IPS-NIHi11 (cell line): ENCODE measurements around the gene SMIM41.
A peak's percentile ranks its signal among the peaks of the same experiment; 100 is the strongest.

Source experiments
- DNase-seq: peaks from one replicate; pipeline ENCODE4 v3.0.0; 2012; ENCODE audit warnings: mixed read lengths, low spot score

The SMIM41 gene

GRCh38 chr12:52079576-52080402 lies at the start of gene SMIM41:
TSS of gene SMIM41 (plus strand) at chr12:52079704. CDS start at chr12:52079780, 76 bp downstream.
- peak; percentile 23 for DNase-seq

DNA sequence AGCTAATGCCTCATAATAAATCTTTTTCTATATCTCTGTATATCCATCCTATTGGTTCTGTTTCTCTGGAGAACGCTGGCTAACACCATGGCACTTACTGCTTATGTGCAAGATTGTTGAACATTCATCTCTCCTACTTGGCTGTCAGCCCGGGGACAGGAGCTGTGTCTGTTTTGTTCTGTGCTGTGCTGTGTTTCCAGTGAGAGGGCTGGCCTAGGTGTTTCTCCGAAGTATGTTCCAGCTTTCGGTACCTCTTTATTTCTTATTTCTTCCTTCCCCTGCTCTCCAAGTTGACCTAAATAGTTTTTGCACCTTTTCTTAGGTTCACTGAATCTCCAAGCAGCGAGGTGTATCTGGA lies 47.1 kb upstream of the SMIM41 start:
- no peak for DNase-seq

- DNase-seq, result peak; percentile 96
Observed at GRCh38 chr12:52032804-52033445, 46.6 kb upstream of the SMIM41 start.

DNA sequence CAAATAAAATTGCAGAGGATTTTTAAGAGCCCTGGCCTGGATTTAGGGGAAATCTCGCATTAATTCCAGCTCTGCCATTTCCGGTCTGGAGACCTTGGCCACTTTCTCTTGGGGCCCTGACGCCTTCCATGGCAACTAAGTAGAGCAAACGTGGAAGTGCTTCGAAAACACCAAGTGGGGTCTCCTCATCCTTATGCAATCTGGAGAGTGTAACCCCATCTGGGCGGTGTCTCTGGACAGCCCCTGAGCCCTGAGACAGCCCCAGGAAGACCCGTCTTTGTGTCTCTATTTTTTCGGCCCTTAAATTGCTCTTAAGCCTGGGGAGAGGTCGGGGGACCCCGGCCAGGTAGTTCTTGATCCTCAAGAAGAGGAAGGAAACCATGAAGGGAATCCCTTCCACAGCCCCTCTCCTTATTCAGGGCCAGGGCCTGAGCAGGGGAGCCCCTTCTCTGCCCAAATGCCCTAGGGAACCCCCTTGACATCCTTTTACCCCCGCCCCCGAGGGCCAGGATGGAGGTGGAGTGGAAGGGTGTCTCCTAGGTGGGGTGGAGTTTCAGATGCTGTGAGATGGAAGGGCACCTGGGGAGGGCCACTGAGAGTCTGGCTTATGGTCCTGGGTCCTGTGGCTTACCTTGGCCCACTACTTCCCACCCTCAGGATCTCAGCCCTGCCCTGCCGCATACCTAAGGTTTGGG lies 45.9 kb upstream of the SMIM41 start:
- no peak for DNase-seq

GRCh38 chr12:52035190-52035589 lies 44.3 kb upstream of the SMIM41 start:
- no peak for DNase-seq

DNA sequence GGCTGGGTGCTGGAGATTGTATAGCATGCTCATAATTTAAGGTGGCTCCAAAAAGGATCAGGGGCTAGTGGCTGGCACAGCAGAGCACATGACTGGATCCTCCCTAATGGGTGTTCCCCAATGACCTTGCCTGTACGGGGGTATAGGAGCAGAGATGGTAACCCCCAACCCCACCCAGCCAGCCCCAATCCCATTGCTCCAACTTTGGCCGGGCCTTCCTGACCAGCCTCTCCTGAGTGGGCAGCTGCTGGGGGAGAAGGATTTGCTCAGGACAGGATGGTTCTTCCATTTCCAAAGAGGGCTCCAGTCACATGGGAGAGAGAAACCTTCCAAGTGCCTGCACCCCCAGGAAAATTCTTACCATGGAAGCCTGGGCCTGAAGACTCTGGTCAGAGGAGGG lies 43.6 kb upstream of the SMIM41 start:
- DNase-seq, result no peak

- peak; percentile 84 for DNase-seq
Observed at GRCh38 chr12:52036587-52037171, 42.8 kb upstream of the SMIM41 start.

GRCh38 chr12:52037248-52037861 lies 42.1 kb upstream of the SMIM41 start:
- peak; percentile 59 for DNase-seq

GRCh38 chr12:52038447-52038846 lies 41.1 kb upstream of the SMIM41 start:
- DNase-seq, result no peak

GRCh38 chr12:52041035-52041434 lies 38.5 kb upstream of the SMIM41 start:
- no peak for DNase-seq

DNA sequence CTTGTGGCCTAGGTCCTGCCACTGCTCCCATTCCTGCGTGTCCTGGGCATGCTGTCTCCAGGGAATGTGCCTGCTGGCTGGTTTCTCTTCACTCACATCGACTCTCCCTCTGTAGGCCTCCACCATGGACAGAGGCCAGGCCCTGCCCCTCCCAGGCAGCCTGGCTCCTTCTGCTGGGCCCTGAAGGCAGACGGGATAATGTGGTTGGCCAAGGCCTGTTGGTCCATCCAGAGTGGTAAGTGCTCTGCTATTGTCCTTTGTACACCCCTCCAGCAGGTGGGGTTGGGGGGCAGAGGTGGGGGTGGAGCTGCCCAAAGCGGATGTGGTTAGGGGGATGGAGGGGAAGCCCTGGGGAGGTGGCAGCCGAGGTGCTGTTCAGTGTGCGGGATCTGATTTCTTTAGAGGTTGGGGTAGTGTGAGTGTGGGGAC lies 37.8 kb upstream of the SMIM41 start:
- DNase-seq, result peak; percentile 66

DNA sequence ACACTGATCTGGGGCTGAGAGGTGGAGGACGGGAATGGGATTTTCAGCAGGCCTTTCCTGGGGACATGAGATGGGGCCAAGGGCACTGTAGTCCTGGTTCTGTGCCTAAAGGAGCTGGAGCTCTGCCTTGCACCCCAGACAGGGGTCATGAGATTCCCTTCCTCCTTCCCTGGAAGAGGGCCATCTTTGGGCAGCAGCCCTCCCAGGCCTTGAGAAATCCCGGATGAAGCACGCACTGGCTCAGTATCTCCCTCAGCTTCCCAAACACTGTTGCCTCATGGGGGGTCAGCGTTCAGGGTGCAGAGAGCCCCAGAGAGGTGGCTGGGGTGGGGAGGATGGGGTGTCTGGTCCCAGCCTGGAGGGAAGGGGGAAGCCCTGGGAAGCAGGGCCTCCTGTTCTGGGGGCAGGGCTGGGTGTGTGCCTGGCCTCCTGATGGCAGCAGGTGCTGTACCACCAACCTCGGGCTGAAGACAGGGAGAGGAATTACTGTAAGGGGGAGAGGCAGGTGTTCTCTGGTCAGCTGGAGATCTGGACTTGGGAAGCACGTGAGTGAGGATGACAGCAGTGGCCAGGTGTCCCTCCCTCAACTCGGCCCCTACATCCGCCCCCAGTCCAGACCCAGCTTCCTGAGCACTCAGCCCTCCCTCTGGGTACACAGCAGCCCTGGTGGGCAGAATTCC lies 36.7 kb upstream of the SMIM41 start:
- DNase-seq, result no peak

DNA sequence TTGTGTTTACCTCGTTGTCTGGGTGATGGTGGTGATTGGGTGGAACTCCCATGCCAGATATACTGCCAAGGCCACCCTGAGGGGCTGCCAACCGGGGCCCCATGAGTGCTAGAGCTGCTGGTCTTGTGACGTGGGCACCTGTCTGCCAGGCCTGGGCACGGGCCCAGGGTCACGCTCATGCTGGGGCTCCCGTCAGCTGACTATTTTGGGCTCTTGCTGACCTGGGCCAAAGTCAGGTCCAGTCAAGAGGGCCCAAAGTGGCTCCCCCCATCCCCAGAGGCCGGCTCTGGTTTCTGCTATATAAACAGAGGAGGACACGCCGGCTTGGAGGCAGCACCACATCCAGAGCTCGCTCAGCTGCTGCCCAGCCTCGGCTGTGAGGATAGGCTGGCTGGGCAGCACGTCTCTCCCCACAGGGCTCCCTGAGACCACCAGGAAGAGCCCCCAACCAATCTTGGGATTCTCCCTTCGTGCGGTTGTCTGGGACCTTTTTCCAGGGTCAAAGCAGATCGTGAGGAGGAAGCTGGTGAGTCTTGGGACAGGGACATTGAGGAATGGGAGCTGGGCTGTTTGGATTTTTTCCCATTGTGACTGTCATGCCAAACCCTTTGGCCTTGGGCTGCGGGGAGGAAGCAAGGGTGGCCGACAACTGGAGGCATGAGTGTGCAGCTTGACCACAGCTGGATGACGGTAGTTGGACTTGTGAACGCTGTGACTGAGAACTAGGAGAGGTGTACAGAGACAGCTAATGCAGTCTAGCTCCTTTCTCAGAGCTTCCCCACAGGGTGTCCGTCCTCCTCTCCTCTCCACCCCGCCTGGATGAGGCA lies 35.9 kb upstream of the SMIM41 start:
- DNase-seq, result no peak

- DNase-seq, result no peak
Observed at GRCh38 chr12:52044292-52044983, 35.1 kb upstream of the SMIM41 start.

- no peak for DNase-seq
Observed at GRCh38 chr12:52045794-52046199, 33.7 kb upstream of the SMIM41 start.

- no peak for DNase-seq
Observed at GRCh38 chr12:52046859-52047258, 32.6 kb upstream of the SMIM41 start.

- DNase-seq, result no peak
Observed at GRCh38 chr12:52049286-52049685, 30.2 kb upstream of the SMIM41 start.

DNA sequence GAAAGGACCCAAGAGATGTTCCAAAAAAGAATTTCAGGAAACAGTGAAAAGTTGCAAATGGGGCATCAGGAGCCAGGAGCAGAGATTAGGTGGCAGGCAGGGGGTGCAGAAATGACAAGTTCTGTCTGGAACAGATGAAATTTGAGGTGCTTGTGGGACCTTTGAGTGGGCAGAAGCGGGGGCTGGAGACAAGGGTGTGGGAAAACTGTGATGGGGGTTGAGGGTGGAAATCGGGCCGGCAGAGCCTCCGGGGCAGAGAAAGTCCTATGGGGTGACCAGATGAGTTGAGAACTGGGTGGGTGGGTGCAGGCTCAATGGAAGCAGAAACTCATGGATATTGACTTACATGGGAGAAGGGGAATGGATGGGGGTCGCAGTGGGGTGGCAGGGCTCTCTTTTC lies 29.8 kb upstream of the SMIM41 start:
- no peak for DNase-seq

GRCh38 chr12:52050116-52050757 lies 29.3 kb upstream of the SMIM41 start:
- DNase-seq, result peak; percentile 54
